ENCODE data around the gene IL36B. TPM values are rescaled to one million over a fixed set of nuclear protein-coding genes. Genes with fewer than 3 reads are reported as not detected.

IL36B gene
- polyA plus RNA-seq, 3 donors, result not detected

GRCh38 chr2:113027691-113028090 is 25.0 kb downstream of the IL36B start:
- intact Hi-C loops (cut with micrococcal nuclease), result no loop called here
- no peak for DNase-seq
- Mint-ChIP-seq H3K27ac (peak overlapping the region in 1 of 7 donors; percentile 33), H3K4me1 (peaks cover 8% of the 10 kb centered on the region), H3K4me3 (no peak overlapping the region), H3K9me3 (peaks cover 0 to 2% (median 0%) of the 10 kb centered on the region in 7 donors), H3K27me3 (ENCODE audit: low read depth in 3 of 3) (peaks cover 18 to 26% (median 25%) of the 10 kb centered on the region in 3 donors), H3K36me3 (no peaks in the 10 kb centered on the region)
- Histone ChIP-seq H2AFZ (ENCODE audit: insufficient read depth, low read depth, low read length, poor library complexity, severe bottlenecking) (no peak overlapping the region), H3K4me3 (replicated peaks in 1 of 3; ENCODE audit: low read depth in 2 of 3, low read length in 3 of 3) (no peak overlapping the region), H4K20me1 (ENCODE audit: insufficient read depth, low read length) (no peaks in the 10 kb centered on the region), H3K27ac (ENCODE audit: low read depth in 1 of 2, low read length in 2 of 2) (no peak overlapping the region), H3K36me3 (replicated peaks in 1 of 2; ENCODE audit: control insufficient read depth in 1 of 2, insufficient read depth in 2 of 2, low read length in 2 of 2) (no peaks in the 10 kb centered on the region), H3K9ac (ENCODE audit: insufficient read depth, low read length, poor library complexity, severe bottlenecking) (no peak overlapping the region), H3K4me1 (ENCODE audit: control insufficient read depth in 1 of 2, insufficient read depth in 2 of 2, low read length in 2 of 2) (no peaks in the 10 kb centered on the region), H3K27me3 (ENCODE audit: control insufficient read depth in 2 of 2, insufficient read depth in 2 of 2, low read length in 2 of 2) (peaks cover 7 to 17% of the 10 kb centered on the region in 2 donors), H3K4me2 (replicated peaks; ENCODE audit: extremely low read depth, low read length, poor library complexity, severe bottlenecking) (no peak overlapping the region), H3K79me2 (ENCODE audit: insufficient read depth, low read length) (no peaks in the 10 kb centered on the region), H3K9me3 (replicated peaks in 1 of 2; ENCODE audit: control insufficient read depth in 1 of 2, insufficient read depth in 1 of 2, low read length in 2 of 2) (no peaks in the 10 kb centered on the region)
- WGBS (ENCODE audit: insufficient coverage), result 89% methylated on average over 1 of the region's 2 CpGs
- TF ChIP-seq CTCF (IDR thresholded peaks at IDR 0.05), result no peak

- Histone ChIP-seq H3K9ac (ENCODE audit: insufficient read depth, low read length, poor library complexity, severe bottlenecking) (no peak overlapping the region), H2AFZ (ENCODE audit: insufficient read depth, low read depth, low read length, poor library complexity, severe bottlenecking) (no peak overlapping the region), H3K4me2 (replicated peaks; ENCODE audit: extremely low read depth, low read length, poor library complexity, severe bottlenecking) (no peak overlapping the region), H3K4me3 (replicated peaks in 1 of 3; ENCODE audit: low read depth in 2 of 3, low read length in 3 of 3) (no peak overlapping the region), H3K79me2 (ENCODE audit: insufficient read depth, low read length) (no peaks in the 10 kb centered on the region), H3K36me3 (replicated peaks in 1 of 2; ENCODE audit: control insufficient read depth in 1 of 2, insufficient read depth in 2 of 2, low read length in 2 of 2) (no peaks in the 10 kb centered on the region), H3K27ac (ENCODE audit: low read depth in 1 of 2, low read length in 2 of 2) (no peak overlapping the region), H3K9me3 (replicated peaks in 1 of 2; ENCODE audit: control insufficient read depth in 1 of 2, insufficient read depth in 1 of 2, low read length in 2 of 2) (no peaks in the 10 kb centered on the region), H4K20me1 (ENCODE audit: insufficient read depth, low read length) (no peaks in the 10 kb centered on the region), H3K27me3 (ENCODE audit: control insufficient read depth in 2 of 2, insufficient read depth in 2 of 2, low read length in 2 of 2) (peaks cover 7 to 17% of the 10 kb centered on the region in 2 donors), H3K4me1 (ENCODE audit: control insufficient read depth in 1 of 2, insufficient read depth in 2 of 2, low read length in 2 of 2) (no peaks in the 10 kb centered on the region)
- Mint-ChIP-seq H3K9me3 (peaks cover 0 to 2% (median 0%) of the 10 kb centered on the region in 7 donors), H3K36me3 (no peaks in the 10 kb centered on the region), H3K4me1 (peaks cover 8% of the 10 kb centered on the region), H3K27ac (no peak overlapping the region), H3K4me3 (no peak overlapping the region), H3K27me3 (ENCODE audit: low read depth in 3 of 3) (peaks cover 17 to 25% (median 24%) of the 10 kb centered on the region in 3 donors)
- 50% methylated on average over 1 of the region's 2 CpGs for WGBS (ENCODE audit: insufficient coverage)
- DNase-seq, result peak; percentile 16 to 55 (median 18)
- no peak for TF ChIP-seq CTCF (IDR thresholded peaks at IDR 0.05)
- intact Hi-C loops (cut with micrococcal nuclease), result no loop called here
These were observed 26.9 kb downstream of the IL36B start for GRCh38 chr2:113025737-113026136.

All from CD14-positive monocyte (primary cell).